SK-N-MC (cell line): ENCODE measurements around the gene PAPOLA.

Source experiments
- EZH2 ChIP-seq: fragments of 200-600 bp; sonication (generic); IDR thresholded peaks from one replicate; pipeline ENCODE4 v1.6.1; 2017; ENCODE audit warnings: antibody characterized with exemption
- POLR2AphosphoS5 ChIP-seq: IDR thresholded peaks from 2 replicates; pipeline ENCODE4 v1.6.1; 2012; ENCODE audit warnings: mild to moderate bottlenecking, low read depth, low read length, borderline replicate concordance

GRCh38 chr14:96466918-96467317, 35.3 kb upstream of the PAPOLA start:
- TF ChIP-seq POLR2AphosphoS5 = no peak
- no peak for TF ChIP-seq EZH2
